Neural crest cell (in vitro differentiated cells): ENCODE results near the gene NSUN3. TPM values are rescaled to one million over a fixed set of nuclear protein-coding genes. Genes with fewer than 3 reads are reported as not detected.

Source experiments
- DNase-seq: peaks from one replicate; pipeline ENCODE4 v3.0.0; 2021; ENCODE audit warnings: low read depth, mixed read lengths, low spot score
- H3K27ac Mint-ChIP-seq: one replicate; pipeline ENCODE4 v1.8.0; 2021; ENCODE audit warnings: mild to moderate bottlenecking, mixed read lengths; ENCODE audit not compliant: unreplicated experiment
- H3K27me3 Mint-ChIP-seq: 2 replicates; pipeline ENCODE4 v1.8.0; 2021; ENCODE audit warnings: low read depth, mild to moderate bottlenecking, mixed read lengths
- H3K36me3 Mint-ChIP-seq: 2 replicates; pipeline ENCODE4 v1.8.0; 2021; ENCODE audit warnings: low read depth, mild to moderate bottlenecking, mixed read lengths
- H3K4me1 Mint-ChIP-seq: 2 replicates; pipeline ENCODE4 v1.8.0; 2021; ENCODE audit warnings: mixed read lengths
- H3K4me3 Mint-ChIP-seq: one replicate; pipeline ENCODE4 v1.8.0; 2021; ENCODE audit warnings: mild to moderate bottlenecking, mixed read lengths
- H3K9me3 Mint-ChIP-seq: 2 replicates; pipeline ENCODE4 v1.8.0; 2021; ENCODE audit warnings: mixed read lengths
- CTCF ChIP-seq: fragments of 200-600 bp; sonication (generic); conservative IDR thresholded peaks from 2 replicates; pipeline ENCODE4 v1.5.0; 2021; ENCODE audit warnings: antibody characterized with exemption, mild to moderate bottlenecking
- total RNA-seq: library from RNA; stranded (reverse); gene quantifications from 2 replicates; pipeline ENCODE4 v1.2.1, GENCODE V29; 2021

NSUN3 gene
- total RNA-seq, 1 donor from 2014 or later, result 13.0 TPM

GRCh38 chr3:94064243-94064860, 1.5 kb downstream of the NSUN3 start:
- H3K27ac Mint-ChIP-seq, result peak overlapping the region; percentile 100
- no peaks in the 10 kb centered on the region for H3K27me3 Mint-ChIP-seq
- peak overlapping the region; percentile 97 for H3K4me3 Mint-ChIP-seq
- TF ChIP-seq CTCF, result no peak
- no peaks in the 10 kb centered on the region for H3K9me3 Mint-ChIP-seq
- H3K4me1 Mint-ChIP-seq, result peaks cover 33% of the 10 kb centered on the region
- H3K36me3 Mint-ChIP-seq, result peaks cover 13% of the 10 kb centered on the region
- no peak for DNase-seq

GRCh38 chr3:94065122-94065521, 2.3 kb downstream of the NSUN3 start:
- no peaks in the 10 kb centered on the region for H3K9me3 Mint-ChIP-seq
- DNase-seq, result no peak
- H3K4me3 Mint-ChIP-seq, result peak overlapping the region; percentile 7
- no peak for TF ChIP-seq CTCF
- no peaks in the 10 kb centered on the region for H3K27me3 Mint-ChIP-seq
- H3K36me3 Mint-ChIP-seq, result peaks cover 13% of the 10 kb centered on the region
- no peak overlapping the region for H3K27ac Mint-ChIP-seq
- peaks cover 33% of the 10 kb centered on the region for H3K4me1 Mint-ChIP-seq

- no peak for DNase-seq
- H3K27ac Mint-ChIP-seq, result no peak overlapping the region
- H3K27me3 Mint-ChIP-seq, result no peaks in the 10 kb centered on the region
- H3K9me3 Mint-ChIP-seq, result no peaks in the 10 kb centered on the region
- peak overlapping the region; percentile 12 for H3K4me3 Mint-ChIP-seq
- TF ChIP-seq CTCF, result no peak
- H3K4me1 Mint-ChIP-seq, result peaks cover 33% of the 10 kb centered on the region
- H3K36me3 Mint-ChIP-seq, result peaks cover 13% of the 10 kb centered on the region
Observed at GRCh38 chr3:94065819-94066480, 3.1 kb downstream of the NSUN3 start.

- Mint-ChIP-seq H3K27ac (no peak overlapping the region), H3K4me1 (peaks cover 33% of the 10 kb centered on the region), H3K4me3 (peak overlapping the region; percentile 22), H3K27me3 (no peaks in the 10 kb centered on the region), H3K9me3 (no peaks in the 10 kb centered on the region), H3K36me3 (peaks cover 13% of the 10 kb centered on the region)
- no peak for TF ChIP-seq CTCF
- no peak for DNase-seq
Observed at GRCh38 chr3:94066506-94067500, 3.9 kb downstream of the NSUN3 start.

- peaks cover 12% of the 10 kb centered on the region for H3K4me1 Mint-ChIP-seq
- no peaks in the 10 kb centered on the region for H3K9me3 Mint-ChIP-seq
- peak; percentile 78 for TF ChIP-seq CTCF
- no peak overlapping the region for H3K27ac Mint-ChIP-seq
- DNase-seq, result no peak
- peaks cover 30% of the 10 kb centered on the region for H3K36me3 Mint-ChIP-seq
- no peak overlapping the region for H3K4me3 Mint-ChIP-seq
- H3K27me3 Mint-ChIP-seq, result no peaks in the 10 kb centered on the region
Observed at GRCh38 chr3:94069194-94069813, 6.4 kb downstream of the NSUN3 start.
